IMR-90 (cell line): Measurements from ENCODE around the gene SASS6. TPM values are rescaled to one million over a fixed set of nuclear protein-coding genes. Genes with fewer than 3 reads are reported as not detected.

Experiments used
- ATAC-seq: fragments of 200-7000 bp; cut with Tn5 transposase; 2 replicates; pipeline ENCODE4 v1.9.1; 2020; ENCODE audit warnings: low read depth, mild to moderate bottlenecking, moderate library complexity
- BruUV-seq: library from RNA; stranded (reverse); fragments of 400-500 nt; replicated peaks from 2 replicates; lab custom pipeline; 2021; lab: Mats Ljungman, UMichigan
- CTCF ChIA-PET: fragments of 300-600 bp; formaldehyde crosslinking; extraction: SDS; loops from one replicate; lab custom pipeline; 2021; ENCODE audit warnings: antibody characterized with exemption; lab: Yijun Ruan, JAX
- POLR2A ChIA-PET: fragments of 300-600 bp; sonication (Branson Sonifier 250); formaldehyde crosslinking; loops from one replicate; lab custom pipeline; 2022; ENCODE audit warnings: antibody characterized with exemption; ENCODE audit not compliant: unreplicated experiment; lab: Charles Lee
- DNase-seq: peaks from one replicate; pipeline ENCODE4 v3.0.0; 2013
- H2AFZ ChIP-seq: replicated peaks from 2 replicates; pipeline ENCODE3; 2013; ENCODE audit warnings: low read length, mild to moderate bottlenecking; ENCODE audit not compliant: poor library complexity
- H2AK5ac ChIP-seq: 2 replicates; pipeline ENCODE4 v1.6.1; 2013; ENCODE audit warnings: low read depth, low read length, inconsistent platforms
- H2AK9ac ChIP-seq: replicated peaks from 2 replicates; pipeline ENCODE3; 2013; ENCODE audit warnings: mild to moderate bottlenecking, low read depth, low read length, moderate library complexity; ENCODE audit not compliant: poor library complexity
- H2BK120ac ChIP-seq: 2 replicates; pipeline ENCODE4 v1.6.1; 2013; ENCODE audit warnings: low read depth, low read length, inconsistent platforms
- H2BK15ac ChIP-seq: 3 replicates; pipeline ENCODE4 v1.6.1; 2013; ENCODE audit warnings: low read depth, low read length, inconsistent platforms
- H2BK20ac ChIP-seq: 2 replicates; pipeline ENCODE4 v1.6.1; 2013; ENCODE audit warnings: low read depth, mild to moderate bottlenecking, inconsistent platforms, low read length, moderate library complexity
- H2BK5ac ChIP-seq: 2 replicates; pipeline ENCODE4 v1.6.1; 2013; ENCODE audit warnings: mild to moderate bottlenecking, low read depth, low read length, inconsistent platforms; ENCODE audit not compliant: poor library complexity, severe bottlenecking
- H3K14ac ChIP-seq: replicated peaks from 2 replicates; pipeline ENCODE4 v1.6.1; 2013; ENCODE audit warnings: low read depth, low read length, inconsistent platforms
- H3K18ac ChIP-seq: 2 replicates; pipeline ENCODE4 v1.6.1; 2013; ENCODE audit warnings: low read depth, low read length, control low read depth
- H3K23ac ChIP-seq: 2 replicates; pipeline ENCODE4 v1.6.1; 2013; ENCODE audit warnings: low read depth, low read length, inconsistent platforms
- H3K27ac ChIP-seq: 2 replicates; pipeline ENCODE4 v1.5.1; 2013; ENCODE audit warnings: mild to moderate bottlenecking, control low read depth, low read length; ENCODE audit not compliant: insufficient read depth
- H3K27me3 ChIP-seq: 2 replicates; pipeline ENCODE4 v1.6.1; 2013; ENCODE audit warnings: low read length; ENCODE audit not compliant: control insufficient read depth, insufficient read depth
- H3K36me3 ChIP-seq: 2 replicates; pipeline ENCODE4 v1.6.1; 2013; ENCODE audit warnings: low read length, mixed read lengths; ENCODE audit not compliant: control insufficient read depth, insufficient read depth
- H3K4ac ChIP-seq: 2 replicates; pipeline ENCODE4 v1.6.1; 2013; ENCODE audit warnings: low read depth, low read length, inconsistent platforms
- H3K4me1 ChIP-seq: 2 replicates; pipeline ENCODE4 v1.6.1; 2013; ENCODE audit warnings: low read length, mixed read lengths; ENCODE audit not compliant: control insufficient read depth, insufficient read depth
- H3K4me2 ChIP-seq: 2 replicates; pipeline ENCODE4 v1.6.1; 2013; ENCODE audit warnings: low read depth, mild to moderate bottlenecking, control low read depth, low read length, moderate library complexity
- H3K4me3 ChIP-seq: 2 replicates; pipeline ENCODE4 v1.5.1; 2013; ENCODE audit warnings: low read depth, mild to moderate bottlenecking, control low read depth, low read length, moderate library complexity; ENCODE audit not compliant: insufficient read depth
- H3K56ac ChIP-seq: 2 replicates; pipeline ENCODE4 v1.6.1; 2013; ENCODE audit warnings: low read length, inconsistent platforms; ENCODE audit not compliant: insufficient read depth; ENCODE audit errors: extremely low read depth
- H3K79me1 ChIP-seq, 2 experiments: 2 replicates each; pipeline ENCODE4 v1.6.1; 2013; ENCODE audit warnings: low read length in 2 of 2, inconsistent platforms in 1 of 2, low read depth in 1 of 2
- H3K9ac ChIP-seq: 2 replicates; pipeline ENCODE4 v1.6.1; 2013; ENCODE audit warnings: low read depth, low read length, control low read depth
- H3K9me1 ChIP-seq: 2 replicates; pipeline ENCODE4 v1.6.1; 2013; ENCODE audit warnings: low read length, inconsistent platforms; ENCODE audit not compliant: insufficient read depth
- H3K9me3 ChIP-seq: 2 replicates; pipeline ENCODE4 v1.6.1; 2013; ENCODE audit warnings: low read length; ENCODE audit not compliant: control insufficient read depth, insufficient read depth
- H4K20me1 ChIP-seq: 2 replicates; pipeline ENCODE4 v1.6.1; 2013; ENCODE audit warnings: low read length, inconsistent platforms; ENCODE audit not compliant: insufficient read depth
- H4K5ac ChIP-seq: 2 replicates; pipeline ENCODE4 v1.6.1; 2013; ENCODE audit warnings: mild to moderate bottlenecking, low read depth, low read length, control low read depth
- H4K8ac ChIP-seq, 2 experiments: 2 replicates each; pipeline ENCODE4 v1.6.1; 2013; ENCODE audit warnings: low read depth in 2 of 2, low read length in 2 of 2, control low read depth in 1 of 2, inconsistent platforms in 1 of 2
- H4K91ac ChIP-seq: 2 replicates; pipeline ENCODE4 v1.6.1; 2013; ENCODE audit warnings: low read depth, low read length, inconsistent platforms; ENCODE audit not compliant: insufficient read depth
- BHLHE40 ChIP-seq: fragments of 150-350 bp; IDR thresholded peaks from 2 replicates; pipeline ENCODE4 v1.6.1; 2016; ENCODE audit warnings: mild to moderate bottlenecking, low read depth, low read length
- CEBPB ChIP-seq: IDR thresholded peaks from 2 replicates; pipeline ENCODE4 v1.6.1; 2012; ENCODE audit warnings: low read depth, low read length, improper control_type of control experiment
- CHD1 ChIP-seq: IDR thresholded peaks from 2 replicates; pipeline ENCODE4 v1.6.1; 2012; ENCODE audit warnings: low read depth, low read length, improper control_type of control experiment
- CTCF ChIP-seq: conservative IDR thresholded peaks from 2 replicates; pipeline ENCODE4 v1.5.1; 2012; ENCODE audit warnings: mild to moderate bottlenecking, low read depth, low read length, improper control_type of control experiment
- FOS ChIP-seq: fragments of 150-350 bp; IDR thresholded peaks from 2 replicates; pipeline ENCODE4 v1.6.1; 2016; ENCODE audit warnings: low read depth, low read length
- MAFK ChIP-seq: IDR thresholded peaks from 2 replicates; pipeline ENCODE4 v1.6.1; 2012; ENCODE audit warnings: low read depth, low read length, improper control_type of control experiment
- MAZ ChIP-seq: IDR thresholded peaks from 2 replicates; pipeline ENCODE4 v1.6.1; 2012; ENCODE audit warnings: low read depth, mild to moderate bottlenecking, low read length, improper control_type of control experiment, moderate library complexity, borderline replicate concordance
- MXI1 ChIP-seq: IDR thresholded peaks from 2 replicates; pipeline ENCODE4 v1.6.1; 2012; ENCODE audit warnings: low read depth, mild to moderate bottlenecking, low read length, moderate library complexity, borderline replicate concordance
- NFE2L2 ChIP-seq: fragments of 150-350 bp; IDR thresholded peaks from 2 replicates; pipeline ENCODE4 v1.6.1; 2016; ENCODE audit warnings: low read depth, mild to moderate bottlenecking, low read length
- POLR2A ChIP-seq: IDR thresholded peaks from 2 replicates; pipeline ENCODE4 v1.6.1; 2012; ENCODE audit warnings: mild to moderate bottlenecking, low read depth, low read length
- RAD21 ChIP-seq: IDR thresholded peaks from 2 replicates; pipeline ENCODE4 v1.6.1; 2012; ENCODE audit warnings: low read length, improper control_type of control experiment
- RFX5 ChIP-seq: IDR thresholded peaks from 2 replicates; pipeline ENCODE4 v1.8.0; 2012; ENCODE audit warnings: low read depth, mild to moderate bottlenecking, low read length, moderate library complexity
- SMC3 ChIP-seq: fragments of 150-350 bp; IDR thresholded peaks from 2 replicates; pipeline ENCODE4 v1.6.1; 2016; ENCODE audit warnings: low read depth, mild to moderate bottlenecking, antibody characterized with exemption, low read length, moderate library complexity
- USF2 ChIP-seq: fragments of 150-350 bp; IDR thresholded peaks from 2 replicates; pipeline ENCODE4 v1.6.1; 2017; ENCODE audit warnings: mild to moderate bottlenecking, antibody characterized with exemption, low read length, low read depth
- WGBS, 2 experiments: methylation state at CpG; one replicate each; pipeline versions ENCODE4 v1.1.5 to v1.1.7; 2013; ENCODE audit warnings: missing lambda C conversion rate in 2 of 2; ENCODE audit not compliant: insufficient read length in 1 of 2; ENCODE audit errors: extremely low coverage in 2 of 2; 5-methylcytosine and 5-hydroxymethylcytosine counted together
- dilution Hi-C: fragments of 300-500 bp; cut with HindIII; formaldehyde crosslinking; loops from one replicate; pipeline ENCODE4 v1.14.3; 2018; ENCODE audit warnings: low sequenced_read_pairs; ENCODE audit not compliant: unreplicated experiment
- in situ Hi-C: fragments of 300-500 bp; cut with MboI; formaldehyde crosslinking; loops from 3 replicates; pipeline ENCODE4 v1.14.3; 2019; ENCODE audit warnings: low sequenced_read_pairs, inconsistent platforms, mixed read lengths
- intact Hi-C: fragments of 100-400 bp; cut with micrococcal nuclease; formaldehyde crosslinking; loops from 2 replicates; pipeline ENCODE4 v1.10.0; 2022
- polyA plus RNA-seq, 3 experiments: library from polyadenylated mRNA; depleted of rRNA; stranded (reverse); fragments of >200 nt; gene quantifications; 2 replicates each; pipeline ENCODE4 v1.2.3, GENCODE V29; 2012; ENCODE audit warnings: low replicate concordance in 1 of 3
- total RNA-seq: library from RNA; depleted of rRNA; stranded (reverse); fragments of >200 nt; gene quantifications from 2 replicates; pipeline ENCODE4 v1.2.3, GENCODE V29; 2012
- TF ChIP-seq, protein P1 (sequence below): fragments of 150-350 bp; IDR thresholded peaks from 2 replicates; pipeline ENCODE4 v1.6.1; 2016; ENCODE audit warnings: low read depth, mild to moderate bottlenecking, low read length, moderate library complexity, borderline replicate concordance

SASS6 gene
- total and polyA plus RNA-seq, 2 of the 4 experiments (the other 2 are of a cell fraction): 1.1 to 2.7 TPM

GRCh38 chr1:100065183-100065968 lies 67.4 kb downstream of the SASS6 start:
- in situ Hi-C loops: no loop called here
- ChIA-PET CTCF (no interaction called here), POLR2A (no interaction called here)
- no peak overlapping the region for H4K5ac ChIP-seq
- H2BK5ac ChIP-seq: no peak overlapping the region
- H3K4ac ChIP-seq: no peak overlapping the region
- H2AFZ ChIP-seq: no peak overlapping the region
- H3K79me1 ChIP-seq: peaks cover 29 to 32% of the 10 kb centered on the region in 2 experiments
- H3K4me2 ChIP-seq: no peak overlapping the region
- no peaks in the 10 kb centered on the region for H3K9me1 ChIP-seq
- H2BK15ac ChIP-seq: no peak overlapping the region
- WGBS, 2 experiments: 92 to 100% methylated on average over 1 of the region's 1 CpG
- intact Hi-C loops: no loop called here
- no peaks in the 10 kb centered on the region for H3K4me1 ChIP-seq
- TF ChIP-seq MAFK (no peak), SMC3 (no peak), CHD1 (no peak), CTCF (no peak), NFE2L2 (no peak), RFX5 (no peak), FOS (no peak), RAD21 (no peak), CEBPB (no peak), MAZ (no peak), POLR2A (no peak), BHLHE40 (no peak), USF2 (no peak), MXI1 (no peak)
- TF ChIP-seq, protein P1, sequence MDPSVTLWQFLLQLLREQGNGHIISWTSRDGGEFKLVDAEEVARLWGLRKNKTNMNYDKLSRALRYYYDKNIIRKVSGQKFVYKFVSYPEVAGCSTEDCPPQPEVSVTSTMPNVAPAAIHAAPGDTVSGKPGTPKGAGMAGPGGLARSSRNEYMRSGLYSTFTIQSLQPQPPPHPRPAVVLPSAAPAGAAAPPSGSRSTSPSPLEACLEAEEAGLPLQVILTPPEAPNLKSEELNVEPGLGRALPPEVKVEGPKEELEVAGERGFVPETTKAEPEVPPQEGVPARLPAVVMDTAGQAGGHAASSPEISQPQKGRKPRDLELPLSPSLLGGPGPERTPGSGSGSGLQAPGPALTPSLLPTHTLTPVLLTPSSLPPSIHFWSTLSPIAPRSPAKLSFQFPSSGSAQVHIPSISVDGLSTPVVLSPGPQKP: no peak
- dilution Hi-C loops: no loop called here
- no peak overlapping the region for H3K56ac ChIP-seq
- no peak overlapping the region for H2AK9ac ChIP-seq
- H4K8ac ChIP-seq: no peak overlapping the region
- H2AK5ac ChIP-seq: no peak overlapping the region
- no peak overlapping the region for H3K4me3 ChIP-seq
- H4K91ac ChIP-seq: no peak overlapping the region
- peaks cover 46% of the 10 kb centered on the region for H3K36me3 ChIP-seq
- no peaks in the 10 kb centered on the region for H4K20me1 ChIP-seq
- H3K27ac ChIP-seq: no peak overlapping the region
- DNase-seq (no peak), ATAC-seq (no peak)
- no peak overlapping the region for H3K9ac ChIP-seq
- no peak overlapping the region for H2BK120ac ChIP-seq
- H3K27me3 ChIP-seq: no peaks in the 10 kb centered on the region
- H3K14ac ChIP-seq: no peak overlapping the region
- BruUV-seq: no TSS peak
- H3K18ac ChIP-seq: no peak overlapping the region
- H3K23ac ChIP-seq: no peak overlapping the region
- H3K9me3 ChIP-seq: no peaks in the 10 kb centered on the region
- no peak overlapping the region for H2BK20ac ChIP-seq
